KOPT-K1 (cell line): ENCODE measurements around the gene NDE1.
A peak's percentile ranks its signal among the peaks of the same experiment; 100 is the strongest.
"Not testable (repeated sequence)": the region's sequence is repeated elsewhere in the genome, so short reads cannot be mapped to it uniquely, and the experiment has no call there.

Source experiments
- H3K27ac ChIP-seq: fragments of 200-600 bp; sonication (generic); 2 replicates; pipeline ENCODE4 v1.5.1; 2016; ENCODE audit warnings: antibody characterized with exemption, mild to moderate bottlenecking, low read depth, low read length; ENCODE audit not compliant: poor library complexity, severe bottlenecking
- H3K36me3 ChIP-seq: fragments of 200-600 bp; sonication (generic); 2 replicates; pipeline ENCODE4 v1.5.1; 2017; ENCODE audit warnings: antibody characterized with exemption, mild to moderate bottlenecking, low read length, moderate library complexity; ENCODE audit not compliant: insufficient read depth
- H3K9me3 ChIP-seq: fragments of 200-600 bp; sonication (generic); 2 replicates; pipeline ENCODE4 v1.5.1; 2017; ENCODE audit warnings: antibody characterized with exemption, low read length, mild to moderate bottlenecking; ENCODE audit not compliant: insufficient read depth, poor library complexity, severe bottlenecking

NDE1 gene

DNA sequence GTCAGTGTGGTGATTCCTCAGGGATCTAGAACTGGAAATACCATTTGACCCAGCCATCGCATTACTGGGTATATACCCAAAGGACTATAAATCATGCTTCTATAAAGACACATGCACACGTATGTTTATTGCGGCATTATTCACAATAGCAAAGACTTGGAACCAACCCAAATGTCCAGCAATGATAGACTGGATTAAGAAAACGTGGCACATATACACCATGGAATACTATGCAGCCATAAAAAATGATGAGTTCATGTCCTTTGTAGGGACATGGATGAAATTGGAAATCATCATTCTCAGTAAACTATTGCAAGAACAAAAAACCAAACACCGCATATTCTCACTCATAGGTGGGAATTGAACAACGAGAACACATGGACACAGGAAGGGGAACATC lies 5.5 kb downstream of the NDE1 start:
- H3K27ac ChIP-seq, H3K9me3 ChIP-seq: not testable (repeated sequence)
- peaks cover 49% of the 10 kb centered on the region for H3K36me3 ChIP-seq

GRCh38 chr16:15658149-15658548 lies 8.1 kb downstream of the NDE1 start:
- Histone ChIP-seq H3K9me3 (no peaks in the 10 kb centered on the region), H3K36me3 (peaks cover 52% of the 10 kb centered on the region), H3K27ac (peak overlapping the region; percentile 5)

- no peak overlapping the region for H3K27ac ChIP-seq
- no peaks in the 10 kb centered on the region for H3K9me3 ChIP-seq
- peaks cover 52% of the 10 kb centered on the region for H3K36me3 ChIP-seq
These were observed 8.5 kb downstream of the NDE1 start for GRCh38 chr16:15658556-15658955.

GRCh38 chr16:15660203-15660601 lies 10.2 kb downstream of the NDE1 start:
- Histone ChIP-seq H3K36me3 (peaks cover 49% of the 10 kb centered on the region), H3K9me3 (no peaks in the 10 kb centered on the region), H3K27ac (no peak overlapping the region)

GRCh38 chr16:15665107-15665506 lies 15.1 kb downstream of the NDE1 start:
- no peak overlapping the region for H3K27ac ChIP-seq
- no peaks in the 10 kb centered on the region for H3K9me3 ChIP-seq
- H3K36me3 ChIP-seq, result peaks cover 79% of the 10 kb centered on the region

GRCh38 chr16:15667091-15667742 lies 17.2 kb downstream of the NDE1 start:
- Histone ChIP-seq H3K9me3 (no peaks in the 10 kb centered on the region), H3K36me3 (peaks cover 86% of the 10 kb centered on the region), H3K27ac (no peak overlapping the region)

DNA sequence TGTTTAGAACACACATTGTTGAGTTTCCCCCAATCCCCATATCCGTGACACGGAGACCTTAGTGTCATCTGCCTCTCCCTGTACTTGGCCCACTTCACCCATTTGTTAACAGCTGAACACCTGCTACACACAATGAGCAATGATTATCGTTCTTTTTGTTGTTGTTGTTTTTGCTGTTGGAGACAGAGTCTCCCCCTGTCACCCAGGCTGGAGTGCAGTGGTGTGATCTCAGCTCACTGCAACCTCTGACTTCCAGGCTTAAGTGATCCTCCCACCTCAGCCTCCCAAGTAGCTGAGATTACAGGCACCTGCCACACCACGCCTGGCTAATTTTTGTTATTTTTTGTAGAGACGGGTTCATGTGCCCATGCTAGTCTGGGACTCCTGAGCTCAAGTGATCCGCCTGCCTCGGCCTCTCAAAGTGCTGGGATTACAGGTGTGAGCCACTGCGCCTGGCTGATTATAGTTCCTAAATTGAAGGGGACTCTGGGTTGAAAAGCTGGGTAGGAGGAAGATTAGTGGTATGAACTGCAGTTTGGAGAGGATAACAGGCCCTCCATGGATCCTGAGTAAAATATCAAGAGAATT lies 21.6 kb downstream of the NDE1 start:
- peak overlapping the region; percentile 61 for H3K27ac ChIP-seq
- peaks cover 83% of the 10 kb centered on the region for H3K36me3 ChIP-seq
- H3K9me3 ChIP-seq, result no peaks in the 10 kb centered on the region

DNA sequence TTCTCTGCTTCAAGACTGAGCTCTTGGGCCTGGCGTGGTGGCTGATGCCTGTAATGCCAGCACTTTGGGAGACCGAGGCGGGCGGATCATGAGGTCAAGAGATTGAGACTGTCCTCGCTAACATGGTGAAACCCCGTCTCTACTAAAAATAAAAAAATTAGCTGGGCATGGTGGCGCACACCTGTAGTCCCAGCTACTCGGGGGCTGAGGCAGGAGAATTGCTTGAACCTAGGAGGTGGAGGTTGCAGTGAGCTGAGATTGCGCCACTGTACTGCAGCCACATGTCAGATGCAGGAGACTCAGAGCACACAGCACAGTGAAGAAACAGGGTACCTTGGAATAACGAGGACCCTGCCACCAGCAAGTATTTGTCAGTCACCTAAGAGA lies 22.1 kb downstream of the NDE1 start:
- peak overlapping the region; percentile 61 for H3K27ac ChIP-seq
- peaks cover 83% of the 10 kb centered on the region for H3K36me3 ChIP-seq
- H3K9me3 ChIP-seq, result not testable (repeated sequence)

- Histone ChIP-seq H3K27ac (peak overlapping the region; percentile 61), H3K9me3 (no peaks in the 10 kb centered on the region), H3K36me3 (peaks cover 83% of the 10 kb centered on the region)
These were observed 22.6 kb downstream of the NDE1 start for GRCh38 chr16:15672514-15673167.

DNA sequence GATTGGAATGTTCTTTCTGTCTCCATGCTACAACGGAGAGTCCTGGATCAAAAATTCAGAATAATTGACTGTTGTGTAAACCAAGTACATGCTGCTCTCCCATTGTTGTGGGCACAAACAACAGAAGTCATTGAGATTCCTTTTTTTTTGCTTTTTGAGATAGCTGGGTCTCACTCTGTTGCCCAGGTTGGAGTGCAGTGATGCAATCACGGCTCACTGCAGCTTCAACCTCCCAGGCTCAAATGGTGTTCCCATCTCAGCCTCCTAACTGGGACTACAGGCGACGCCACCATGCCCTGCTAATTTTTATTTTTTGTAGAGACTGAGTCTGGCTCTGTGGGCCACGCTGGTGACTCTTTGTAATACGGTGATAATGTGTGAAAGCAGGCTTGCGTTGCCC lies 24.5 kb downstream of the NDE1 start:
- Histone ChIP-seq H3K36me3 (peaks cover 87% of the 10 kb centered on the region), H3K9me3 (no peaks in the 10 kb centered on the region), H3K27ac (no peak overlapping the region)

- Histone ChIP-seq H3K9me3 (no peaks in the 10 kb centered on the region), H3K27ac (no peak overlapping the region), H3K36me3 (peaks cover 87% of the 10 kb centered on the region)
These were observed 26.5 kb downstream of the NDE1 start for GRCh38 chr16:15676506-15676905.

- H3K27ac ChIP-seq, result no peak overlapping the region
- peaks cover 91% of the 10 kb centered on the region for H3K36me3 ChIP-seq
- no peaks in the 10 kb centered on the region for H3K9me3 ChIP-seq
These were observed 27.4 kb downstream of the NDE1 start for GRCh38 chr16:15677447-15677846.

- Histone ChIP-seq H3K36me3 (peaks cover 100% of the 10 kb centered on the region), H3K9me3 (no peaks in the 10 kb centered on the region), H3K27ac (no peak overlapping the region)
These were observed 32.1 kb downstream of the NDE1 start for GRCh38 chr16:15682105-15682570.

GRCh38 chr16:15686287-15686686 lies 36.2 kb downstream of the NDE1 start:
- no peak overlapping the region for H3K27ac ChIP-seq
- H3K36me3 ChIP-seq, result peaks cover 99% of the 10 kb centered on the region
- H3K9me3 ChIP-seq, result no peaks in the 10 kb centered on the region

DNA sequence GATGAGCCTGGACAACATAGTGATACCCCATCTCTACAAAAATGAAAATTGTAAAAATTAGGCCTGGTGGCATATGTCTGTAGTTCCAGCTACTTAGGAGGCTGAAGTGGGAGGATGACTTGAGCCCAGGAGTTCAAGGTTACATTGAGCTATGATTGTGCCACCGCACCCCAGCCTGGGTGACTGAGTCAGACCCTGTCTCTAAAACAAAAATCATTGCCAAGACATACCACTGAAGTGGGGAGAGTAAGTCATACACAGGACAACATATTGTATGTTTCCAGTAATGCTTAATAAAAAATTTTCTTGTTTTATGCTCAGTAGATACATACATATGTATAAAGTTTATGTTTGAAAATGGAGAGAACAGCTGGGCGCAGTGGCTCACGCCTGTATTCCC lies 39.2 kb downstream of the NDE1 start:
- Histone ChIP-seq H3K9me3 (no peaks in the 10 kb centered on the region), H3K27ac (no peak overlapping the region), H3K36me3 (peaks cover 99% of the 10 kb centered on the region)

GRCh38 chr16:15690296-15690695 lies 40.3 kb downstream of the NDE1 start:
- H3K36me3 ChIP-seq, result peaks cover 99% of the 10 kb centered on the region

More at GRCh38 chr16:15690296-15690695, 40.3 kb downstream of the NDE1 start:
- Histone ChIP-seq H3K27ac (no peak overlapping the region), H3K9me3 (no peaks in the 10 kb centered on the region)
